Left hindlimb (tissue), 1 donor: ENCODE measurements around the gene SPHKAP.
"Not testable (repeated sequence)": the region's sequence is repeated elsewhere in the genome, so short reads cannot be mapped to it uniquely, and the experiment has no call there.

Source experiments
- DNase-seq: peaks from one replicate; pipeline ENCODE4 v3.0.0-alpha.2; 2018

The SPHKAP gene

DNA sequence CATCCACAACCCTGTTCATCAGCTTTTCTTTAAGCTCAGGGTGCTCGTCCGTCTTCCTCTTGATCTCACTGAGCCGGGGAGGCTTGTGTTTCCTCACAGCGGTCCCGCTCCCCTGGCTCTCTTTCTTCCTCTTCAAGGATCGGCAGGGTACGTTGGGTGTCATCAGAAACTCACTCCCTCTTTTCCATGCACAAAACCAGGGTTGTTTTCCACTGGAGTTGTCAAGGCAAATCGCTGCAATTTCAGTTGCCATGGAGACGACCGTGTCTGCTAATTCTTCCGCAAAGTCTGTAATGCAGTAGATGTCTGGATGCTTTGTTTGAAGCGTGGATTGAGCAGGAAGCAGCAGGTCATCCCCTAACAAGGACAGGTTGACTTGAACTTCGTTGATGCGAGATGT, 163.7 kb downstream of the SPHKAP start:
- DNase-seq: no peak

DNA sequence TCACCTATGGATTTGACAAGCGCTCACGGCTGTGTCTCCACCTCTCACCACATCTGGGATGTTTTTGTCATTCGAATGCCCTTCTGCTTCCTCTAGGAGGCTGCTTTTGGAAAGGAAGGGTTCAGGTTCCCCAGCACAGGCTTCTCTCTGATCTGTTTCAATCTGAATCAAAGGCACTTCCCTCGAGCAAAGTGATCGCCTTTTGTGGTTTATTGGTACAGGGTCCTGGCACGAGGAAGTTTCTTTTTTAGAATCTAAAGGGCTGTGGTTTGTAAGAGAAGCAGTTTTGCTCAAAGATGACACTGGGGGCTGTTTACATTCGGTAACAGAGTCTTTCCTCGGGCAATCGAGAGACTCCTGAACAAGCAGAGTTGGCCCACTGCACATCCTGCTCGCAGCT, 165.1 kb downstream of the SPHKAP start:
- DNase-seq: no peak

DNA sequence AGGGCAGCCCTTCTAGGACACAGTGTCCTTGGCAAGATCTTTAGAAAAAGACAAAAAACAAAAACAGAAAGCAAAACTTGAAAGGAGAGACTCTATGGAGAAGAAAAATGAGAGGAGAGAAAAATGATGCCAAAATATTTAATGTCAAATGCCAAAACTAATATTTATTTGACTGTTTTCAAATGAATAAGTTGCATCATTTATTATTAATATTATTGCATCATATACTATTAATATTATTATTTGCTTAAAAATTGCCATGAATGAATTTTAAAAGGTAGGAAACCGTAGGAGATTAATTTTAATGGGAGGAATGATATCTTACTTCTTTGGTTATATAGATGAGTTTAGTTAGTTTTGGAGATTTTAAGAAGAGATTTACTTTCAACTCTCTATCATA, 165.7 kb downstream of the SPHKAP start:
- DNase-seq: no peak

DNA sequence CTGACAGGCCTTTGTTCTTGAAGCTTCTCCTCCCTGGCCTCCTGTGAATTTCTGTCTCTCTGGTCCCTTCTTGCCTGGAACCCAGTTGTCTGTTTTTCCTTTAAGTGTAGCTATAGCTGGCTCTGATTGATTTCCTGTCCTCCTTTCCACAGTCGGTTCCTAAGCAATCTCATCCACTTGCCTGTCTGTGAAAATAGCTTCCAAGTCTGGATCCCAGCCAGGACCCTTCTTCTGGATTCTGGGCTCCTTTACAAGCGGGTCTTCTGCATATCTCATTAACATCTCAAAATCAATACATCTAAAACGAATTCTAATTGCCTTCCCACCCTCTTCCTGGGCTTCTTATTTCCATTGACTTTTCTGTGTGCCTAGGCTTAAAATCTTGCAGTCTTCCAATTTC, 185.1 kb downstream of the SPHKAP start:
- DNase-seq: no peak

DNA sequence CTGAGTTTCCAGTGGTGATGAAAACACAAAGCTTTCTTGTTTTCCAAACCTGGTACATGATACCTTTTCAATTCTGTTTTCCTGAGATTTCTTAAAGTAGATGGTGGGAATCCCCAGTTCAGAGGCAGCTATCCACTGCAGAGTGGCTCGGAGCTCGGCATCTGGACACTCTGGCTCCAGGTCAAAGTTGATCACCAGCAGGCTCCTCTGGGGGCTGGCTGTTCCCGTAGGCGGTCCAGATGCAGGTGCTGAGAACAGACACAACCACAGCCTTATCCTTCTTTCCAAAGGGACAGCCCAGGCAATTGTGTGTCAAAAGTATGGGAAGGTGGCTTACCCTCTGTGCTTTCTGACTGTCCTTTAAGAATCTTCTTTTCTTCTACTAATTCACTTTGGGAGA, 190.6 kb downstream of the SPHKAP start:
- DNase-seq: no peak

DNA sequence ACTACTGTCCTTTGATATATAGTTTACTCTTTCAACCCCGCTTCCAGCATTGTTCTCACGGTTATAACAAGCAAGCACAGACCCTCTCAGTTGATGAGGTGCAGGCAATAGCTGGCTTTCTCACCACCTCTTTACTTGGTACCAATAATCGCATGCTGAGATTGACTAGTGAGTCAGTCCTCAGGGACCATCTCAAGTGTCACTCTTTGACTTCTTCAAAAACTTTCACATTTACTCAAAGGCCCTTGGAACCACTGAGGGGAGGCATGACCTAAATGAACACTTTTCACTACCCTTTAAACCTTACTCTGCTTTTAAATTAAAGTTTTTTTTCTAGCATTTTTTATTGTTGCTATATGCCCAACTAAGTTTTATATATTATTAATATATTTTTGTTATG, 208.2 kb downstream of the SPHKAP start:
- DNase-seq: no peak

DNA sequence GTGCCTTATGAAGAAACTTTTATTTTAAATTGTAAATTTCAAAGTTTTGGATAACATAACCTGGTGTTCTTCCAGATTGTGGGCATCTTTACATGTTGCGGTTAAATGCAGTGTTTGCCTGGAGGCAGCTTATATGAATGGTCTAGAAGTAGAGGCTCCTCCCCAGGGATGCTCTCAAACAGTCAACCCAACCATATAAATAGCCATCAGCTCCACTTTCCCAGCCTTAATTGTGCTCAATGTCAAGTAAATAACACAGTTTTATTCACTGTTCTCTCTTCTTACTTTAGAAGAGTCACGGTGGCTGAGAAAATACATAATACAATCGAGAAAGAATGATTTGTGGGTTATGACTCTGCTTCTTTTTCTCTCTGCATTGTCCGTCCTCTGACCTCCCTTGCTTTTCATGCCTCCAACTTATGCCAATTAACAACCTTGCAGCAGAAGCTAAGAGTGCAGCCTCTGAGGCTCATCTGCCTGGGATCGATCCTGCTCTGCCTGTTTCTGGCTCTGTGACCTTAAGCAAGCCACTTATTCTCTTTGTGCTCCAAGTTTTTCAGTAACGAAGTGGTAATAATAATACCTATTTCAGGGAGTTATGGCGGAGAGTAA, 209.8 kb downstream of the SPHKAP start:
- no peak for DNase-seq

DNA sequence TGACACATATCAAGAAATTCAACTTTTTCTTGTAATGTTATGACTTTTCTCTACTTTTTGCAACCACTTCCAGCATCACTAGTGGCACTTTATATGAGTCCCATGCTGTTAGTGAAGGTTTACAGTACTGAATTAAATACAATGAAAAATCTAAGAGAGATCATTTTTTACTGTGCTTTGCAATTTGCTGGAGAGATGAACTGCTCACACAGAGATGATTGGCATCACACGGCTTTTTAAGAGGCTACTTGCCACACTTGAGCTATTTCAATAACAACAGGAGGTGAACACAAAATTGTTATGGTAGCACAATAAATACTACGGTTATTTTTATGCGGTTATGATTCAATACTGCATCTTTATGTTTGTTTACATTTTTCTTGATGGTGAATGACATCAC, 221.2 kb downstream of the SPHKAP start:
- DNase-seq: no peak

DNA sequence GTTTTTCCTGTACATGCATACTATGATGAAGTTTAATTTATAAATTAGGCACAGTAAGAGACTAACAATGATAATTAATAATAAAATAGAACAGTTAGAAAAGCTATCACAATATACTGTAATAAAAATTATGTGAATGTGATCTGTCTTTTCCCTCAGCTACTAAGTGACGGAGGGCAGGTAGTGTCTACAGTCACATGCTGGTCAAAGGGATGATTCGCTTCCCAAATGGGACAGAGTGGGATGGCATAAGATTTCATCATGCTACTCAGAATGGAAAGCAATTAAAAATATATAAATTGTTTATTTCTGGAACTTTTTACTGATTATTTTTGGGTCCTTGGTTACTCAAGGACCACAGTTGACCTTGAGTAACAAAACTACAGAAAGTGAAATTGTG, 238.5 kb downstream of the SPHKAP start:
- no peak for DNase-seq

DNA sequence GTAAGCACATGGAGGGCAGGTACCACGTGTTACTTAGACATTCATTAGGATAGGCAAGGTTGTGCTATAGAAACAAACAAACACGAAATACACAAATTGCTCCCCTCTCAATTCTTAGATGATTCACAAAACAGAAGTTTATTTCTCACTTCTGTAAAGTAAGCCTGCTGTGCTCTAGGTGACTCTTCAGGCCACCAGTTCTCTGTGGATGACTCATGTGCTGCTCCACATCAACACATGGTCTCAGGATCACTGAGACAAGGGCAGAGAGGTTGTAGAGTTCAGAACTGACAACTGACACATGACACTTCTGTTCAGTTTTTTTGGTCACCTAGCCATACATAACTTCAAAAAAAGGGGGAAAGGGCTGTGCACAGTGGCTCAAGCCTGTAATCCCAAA, 239.5 kb downstream of the SPHKAP start:
- no peak for DNase-seq

DNA sequence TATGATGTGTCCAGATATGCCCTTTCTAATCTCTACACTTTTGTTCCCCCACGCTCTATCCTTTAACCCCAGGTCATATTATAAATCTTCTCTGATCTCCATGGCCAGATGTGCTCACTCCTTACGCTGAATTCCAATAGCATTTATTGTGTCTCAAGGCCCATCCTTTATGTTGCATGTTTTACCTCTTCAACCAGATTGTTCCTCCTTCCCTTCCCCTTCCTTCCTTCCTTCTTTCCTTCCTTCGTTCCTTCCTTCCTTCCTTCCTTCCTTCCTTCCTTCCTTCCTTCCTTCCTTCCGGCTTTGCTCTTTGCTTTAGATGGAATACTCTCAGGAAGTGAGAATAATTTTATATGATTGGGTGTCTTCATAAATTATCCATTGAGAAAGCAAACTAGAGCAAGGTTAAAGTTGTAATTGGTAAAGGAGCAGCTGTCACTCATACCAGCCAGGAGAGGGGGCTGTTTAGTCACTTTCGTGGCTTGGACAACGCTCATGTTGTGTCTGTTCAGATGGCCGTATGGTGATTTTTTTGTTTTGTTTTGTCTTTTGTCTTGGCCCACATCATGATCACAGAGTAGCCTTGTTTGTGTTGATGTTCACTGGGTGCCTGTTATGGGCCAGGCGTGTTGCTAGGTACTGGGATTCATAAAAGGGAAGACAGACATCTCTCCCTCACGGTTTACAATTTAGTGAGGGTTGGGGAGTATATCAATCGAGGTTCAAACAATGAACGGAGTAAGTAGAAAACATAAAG, 242.0 kb downstream of the SPHKAP start:
- DNase-seq: peak; percentile 22

DNA sequence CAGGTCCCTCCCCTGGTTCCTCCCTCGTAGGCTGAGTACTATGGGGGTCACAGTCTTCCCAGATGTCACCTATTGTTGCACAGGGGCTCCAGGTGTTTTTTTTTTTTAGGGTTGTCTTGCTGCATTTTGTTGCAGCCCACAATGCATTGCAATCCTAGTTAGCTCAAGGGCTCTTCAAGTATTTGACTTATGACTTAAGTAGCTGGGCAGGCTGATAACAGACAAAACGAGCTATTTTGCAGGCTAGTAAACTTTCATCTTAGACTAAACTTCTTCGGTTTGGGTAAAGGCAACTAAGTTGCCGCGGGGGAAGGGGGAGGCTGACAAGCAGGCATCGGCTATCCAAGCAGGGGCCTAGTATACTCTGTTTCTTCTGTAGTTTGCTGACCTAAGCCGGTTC, 245.2 kb downstream of the SPHKAP start:
- DNase-seq: not testable (repeated sequence)

DNA sequence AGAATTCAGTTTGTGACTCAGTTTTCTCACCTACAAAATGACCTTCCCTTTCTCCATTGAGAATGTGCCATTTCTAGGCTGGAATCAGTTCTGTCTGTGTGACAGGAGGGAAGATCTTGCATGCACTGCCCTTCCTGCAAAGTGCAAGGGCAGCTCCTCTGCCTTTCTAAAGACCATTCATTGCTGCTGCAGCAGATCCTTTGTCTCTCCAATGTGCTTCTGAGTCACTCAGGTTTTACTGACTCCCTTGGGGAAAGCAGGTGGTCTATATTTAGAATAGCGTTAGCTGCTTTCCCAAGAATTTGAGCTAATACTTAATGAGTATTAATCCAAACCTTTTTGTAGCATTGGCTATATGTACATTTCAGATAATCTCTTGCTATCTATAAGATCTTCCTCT, 247.6 kb downstream of the SPHKAP start:
- DNase-seq: no peak

DNA sequence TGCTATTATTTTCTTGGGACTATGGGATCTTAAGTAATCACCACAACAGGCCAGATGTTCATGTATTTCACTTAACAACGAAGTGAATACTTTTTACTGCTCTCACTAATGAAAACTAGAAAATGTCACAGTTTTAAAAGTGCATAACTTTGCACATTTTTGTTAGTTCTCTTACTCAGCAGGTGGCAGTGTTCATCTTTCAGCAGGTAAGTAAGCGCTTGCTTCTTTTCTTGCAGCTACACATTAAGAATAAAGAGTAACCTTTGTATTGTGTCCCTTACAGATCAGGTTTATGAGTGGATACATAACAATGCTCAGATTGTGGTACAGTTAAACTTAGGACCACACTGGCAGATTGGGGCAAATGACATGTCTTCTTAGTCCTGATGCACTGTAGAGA, 249.1 kb downstream of the SPHKAP start:
- no peak for DNase-seq

DNA sequence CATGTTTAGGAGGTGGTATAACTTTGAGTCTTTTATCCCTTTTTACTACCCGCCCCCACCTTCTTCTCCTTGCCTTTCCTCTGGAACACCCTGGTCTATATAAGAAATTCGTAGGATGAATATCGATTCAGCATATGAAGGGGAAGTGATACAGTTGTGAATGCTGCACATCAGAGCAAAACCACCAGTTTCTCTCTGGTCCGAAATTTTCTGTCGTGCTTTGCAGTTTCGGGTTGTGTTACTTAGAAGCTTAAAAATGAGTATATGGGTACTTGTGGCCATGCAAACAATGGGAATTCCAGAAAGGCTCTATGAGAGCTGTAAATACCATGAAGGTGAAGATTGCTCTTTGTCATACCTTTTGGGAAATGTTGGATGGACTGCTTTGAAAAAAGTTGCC, 249.5 kb downstream of the SPHKAP start:
- no peak for DNase-seq
